ENCODE results near the gene HOXB9. TPM values are rescaled to one million over a fixed set of nuclear protein-coding genes. Genes with fewer than 3 reads are reported as not detected.
A peak's percentile ranks its signal among the peaks of the same experiment; 100 is the strongest.

The HOXB9 gene
- total RNA-seq, 3 donors from 2014 or later: 40.1 to 78.4 (median 41.5) TPM

DNA sequence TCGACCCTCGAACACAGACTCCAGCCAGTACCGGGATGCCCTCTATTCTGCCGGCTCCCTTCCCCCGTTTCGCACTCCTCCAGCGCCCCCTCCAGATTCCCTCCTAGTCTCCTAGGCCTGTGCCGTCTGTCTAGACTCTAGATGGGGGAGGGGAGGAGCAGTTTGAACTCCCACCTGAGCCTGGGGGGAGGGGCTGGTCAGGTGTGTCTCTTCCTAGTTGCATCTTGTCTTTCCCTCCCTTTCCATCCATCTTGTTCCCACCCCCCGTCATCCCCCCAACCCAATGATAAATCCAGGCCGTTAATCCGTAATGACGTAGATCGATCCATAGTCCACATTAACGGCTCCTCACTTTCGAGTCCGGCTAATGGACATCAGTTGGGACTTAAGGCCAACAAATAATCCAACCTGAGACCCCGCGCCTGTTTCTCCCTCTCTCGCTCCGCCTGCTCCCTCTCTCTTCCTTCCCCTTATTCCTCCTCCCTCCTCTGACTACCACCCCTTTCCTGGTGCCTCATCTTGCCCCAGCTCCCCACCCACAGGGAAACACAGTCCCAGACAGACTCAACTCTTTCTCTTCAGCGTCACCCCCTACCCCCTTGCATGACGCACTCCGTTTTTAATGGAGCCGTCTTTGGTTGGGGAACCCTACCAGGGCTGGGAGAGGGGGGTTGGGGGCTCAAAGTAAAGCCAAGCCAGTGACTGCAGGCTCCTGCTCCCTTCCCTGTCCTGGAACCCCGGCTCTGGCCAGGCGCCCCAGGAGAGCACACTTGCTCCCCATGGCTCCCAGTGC is 29.2 kb downstream of the HOXB9 start:
- ATAC-seq (no peak), DNase-seq (peak in 1 of 3 donors; percentile 12)
- no peaks in the 10 kb centered on the region for H3K9me3 ChIP-seq
- intact Hi-C loops (cut with DNase I, micrococcal nuclease): no loop called here
- TF ChIP-seq, protein P1, sequence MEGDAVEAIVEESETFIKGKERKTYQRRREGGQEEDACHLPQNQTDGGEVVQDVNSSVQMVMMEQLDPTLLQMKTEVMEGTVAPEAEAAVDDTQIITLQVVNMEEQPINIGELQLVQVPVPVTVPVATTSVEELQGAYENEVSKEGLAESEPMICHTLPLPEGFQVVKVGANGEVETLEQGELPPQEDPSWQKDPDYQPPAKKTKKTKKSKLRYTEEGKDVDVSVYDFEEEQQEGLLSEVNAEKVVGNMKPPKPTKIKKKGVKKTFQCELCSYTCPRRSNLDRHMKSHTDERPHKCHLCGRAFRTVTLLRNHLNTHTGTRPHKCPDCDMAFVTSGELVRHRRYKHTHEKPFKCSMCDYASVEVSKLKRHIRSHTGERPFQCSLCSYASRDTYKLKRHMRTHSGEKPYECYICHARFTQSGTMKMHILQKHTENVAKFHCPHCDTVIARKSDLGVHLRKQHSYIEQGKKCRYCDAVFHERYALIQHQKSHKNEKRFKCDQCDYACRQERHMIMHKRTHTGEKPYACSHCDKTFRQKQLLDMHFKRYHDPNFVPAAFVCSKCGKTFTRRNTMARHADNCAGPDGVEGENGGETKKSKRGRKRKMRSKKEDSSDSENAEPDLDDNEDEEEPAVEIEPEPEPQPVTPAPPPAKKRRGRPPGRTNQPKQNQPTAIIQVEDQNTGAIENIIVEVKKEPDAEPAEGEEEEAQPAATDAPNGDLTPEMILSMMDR (IDR thresholded peaks at IDR 0.05): no peak
- H3K4me3 ChIP-seq: peak overlapping the region; percentile 7
- H3K36me3 ChIP-seq (ENCODE audit: low read depth): peaks cover 5% of the 10 kb centered on the region
- peaks cover 44% of the 10 kb centered on the region for H3K4me1 ChIP-seq (ENCODE audit: low read depth)

DNA sequence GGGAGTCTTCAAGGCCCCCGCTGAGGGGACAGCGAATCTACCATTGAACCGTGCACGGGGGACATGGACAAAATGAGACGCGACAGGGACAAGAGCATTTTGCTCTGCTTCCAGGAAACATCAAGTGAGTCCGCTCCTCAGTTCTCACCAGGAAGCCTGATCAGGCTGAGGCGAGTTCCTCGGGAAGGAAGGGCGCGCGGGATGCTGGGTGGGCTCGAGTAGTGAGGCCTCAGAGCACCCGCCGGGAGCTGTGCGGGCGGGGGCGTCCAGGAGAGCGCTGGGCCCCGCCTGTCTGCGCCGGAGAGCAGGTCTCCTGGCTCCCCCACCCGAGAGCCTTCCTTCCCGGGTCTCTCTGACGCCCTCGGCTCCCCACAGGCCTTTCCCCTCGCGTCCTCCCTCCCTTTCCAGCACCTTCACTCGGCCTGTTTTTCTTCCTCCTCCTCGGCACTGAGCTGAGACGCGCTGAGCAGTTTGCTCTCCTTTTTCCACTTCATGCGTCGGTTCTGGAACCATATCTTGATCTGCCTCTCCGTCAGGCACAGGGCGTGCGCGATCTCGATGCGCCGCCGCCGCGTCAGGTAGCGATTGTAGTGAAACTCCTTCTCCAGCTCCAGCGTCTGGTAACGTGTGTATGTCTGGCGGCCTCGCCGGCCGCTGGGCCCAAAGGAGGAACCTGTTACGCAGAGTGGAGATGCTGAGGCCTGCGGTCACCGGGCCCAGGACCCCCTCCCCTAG is 30.0 kb downstream of the HOXB9 start:
- TF ChIP-seq, protein P1 (IDR thresholded peaks at IDR 0.05): no peak
- H3K4me3 ChIP-seq: no peak overlapping the region
- ATAC-seq (no peak), DNase-seq (no peak)
- H3K9me3 ChIP-seq: no peaks in the 10 kb centered on the region
- intact Hi-C loops (cut with DNase I, micrococcal nuclease): no loop called here
- peaks cover 5% of the 10 kb centered on the region for H3K36me3 ChIP-seq (ENCODE audit: low read depth)
- peaks cover 50% of the 10 kb centered on the region for H3K4me1 ChIP-seq (ENCODE audit: low read depth)

DNA sequence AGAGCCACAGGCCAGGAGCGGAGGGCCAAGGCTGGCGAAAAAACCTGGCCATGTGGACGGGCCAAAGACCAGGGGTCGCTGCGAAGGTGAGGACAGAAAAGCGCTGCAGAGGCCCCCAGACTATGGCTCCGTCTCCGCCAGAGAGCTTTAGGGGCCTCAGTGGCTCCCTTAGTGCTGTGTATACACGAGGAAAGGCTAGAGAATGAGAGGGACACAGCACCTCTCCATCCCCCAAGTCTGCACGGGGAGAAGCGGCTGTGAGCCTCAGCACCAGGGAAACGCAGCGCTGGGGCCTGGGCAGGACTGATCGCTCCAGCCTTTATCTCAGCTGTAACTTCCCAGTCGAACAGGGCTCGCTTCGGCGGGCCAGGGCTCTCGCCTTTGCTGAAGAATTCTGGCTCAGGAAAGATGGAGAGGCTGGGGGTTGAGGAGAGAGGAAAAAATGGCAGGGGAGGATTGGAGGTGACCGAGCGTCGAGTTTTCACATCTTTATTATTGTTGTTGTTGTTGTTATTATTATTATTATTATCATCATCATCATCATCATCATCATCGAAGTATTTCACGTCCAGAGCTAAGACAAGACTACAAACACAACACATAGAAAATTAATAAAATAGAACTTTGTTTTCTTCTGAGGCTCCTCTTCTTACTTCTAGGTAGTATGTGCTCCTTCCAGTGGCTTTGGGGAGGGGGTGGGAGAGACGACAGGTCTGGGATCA is 30.7 kb downstream of the HOXB9 start:
- intact Hi-C loops (cut with DNase I, micrococcal nuclease): no loop called here
- TF ChIP-seq, protein P1 (IDR thresholded peaks at IDR 0.05): no peak
- H3K36me3 ChIP-seq (ENCODE audit: low read depth): peaks cover 5% of the 10 kb centered on the region

DNA sequence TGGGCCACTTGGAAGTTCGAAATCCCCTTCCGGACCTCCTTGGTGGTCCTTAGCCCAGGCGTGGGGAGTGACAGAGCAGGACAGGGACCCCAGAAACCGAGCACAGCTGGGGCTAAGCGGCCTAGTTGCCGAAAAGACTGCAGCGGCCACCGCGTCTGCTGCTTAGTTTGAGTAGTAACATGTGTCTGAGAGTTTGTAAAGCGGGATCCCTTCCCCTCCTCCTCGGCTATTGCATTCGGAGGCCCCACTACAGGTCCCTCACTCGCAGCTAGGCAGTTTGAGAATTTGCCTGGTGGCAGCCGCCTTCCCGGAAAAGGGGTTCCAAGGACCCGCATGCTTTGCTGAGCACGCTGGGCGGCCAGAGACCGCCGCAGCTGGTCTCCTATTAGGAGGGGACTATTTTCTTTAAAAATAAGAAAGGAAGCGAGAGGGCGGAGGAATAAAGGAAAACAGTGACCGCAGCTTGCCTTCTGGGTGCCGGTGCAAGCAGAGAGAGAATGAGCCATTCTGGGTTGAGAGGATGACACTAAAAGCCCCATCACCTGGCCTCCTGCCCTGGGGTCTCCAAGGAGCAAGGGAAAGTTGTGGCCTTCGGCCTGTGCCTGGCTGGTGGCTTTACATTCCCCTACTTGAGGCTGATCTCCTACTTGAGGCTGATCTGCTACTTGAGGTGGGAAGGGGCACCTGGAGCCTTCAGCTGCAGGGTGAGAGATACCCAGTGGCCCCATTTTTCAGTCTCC is 31.4 kb downstream of the HOXB9 start:
- DNase-seq (no peak), ATAC-seq (no peak)
- TF ChIP-seq, protein P1 (IDR thresholded peaks at IDR 0.05): no peak
- no peak overlapping the region for H3K4me3 ChIP-seq
- intact Hi-C loops (cut with DNase I, micrococcal nuclease): no loop called here
- peaks cover 5% of the 10 kb centered on the region for H3K36me3 ChIP-seq (ENCODE audit: low read depth)
- H3K4me1 ChIP-seq (ENCODE audit: low read depth): peaks cover 51% of the 10 kb centered on the region
- H3K9me3 ChIP-seq: no peaks in the 10 kb centered on the region

More for the DNA sequence above, 30.7 kb downstream of the HOXB9 start:
- H3K4me3 ChIP-seq: no peak overlapping the region
- H3K4me1 ChIP-seq (ENCODE audit: low read depth): peaks cover 53% of the 10 kb centered on the region
- DNase-seq (no peak), ATAC-seq (no peak)
- H3K9me3 ChIP-seq: no peaks in the 10 kb centered on the region
